ENCODE results near the gene DCK.
"Not testable (repeated sequence)": the region's sequence is repeated elsewhere in the genome, so short reads cannot be mapped to it uniquely, and the experiment has no call there.

DCK gene

DNA sequence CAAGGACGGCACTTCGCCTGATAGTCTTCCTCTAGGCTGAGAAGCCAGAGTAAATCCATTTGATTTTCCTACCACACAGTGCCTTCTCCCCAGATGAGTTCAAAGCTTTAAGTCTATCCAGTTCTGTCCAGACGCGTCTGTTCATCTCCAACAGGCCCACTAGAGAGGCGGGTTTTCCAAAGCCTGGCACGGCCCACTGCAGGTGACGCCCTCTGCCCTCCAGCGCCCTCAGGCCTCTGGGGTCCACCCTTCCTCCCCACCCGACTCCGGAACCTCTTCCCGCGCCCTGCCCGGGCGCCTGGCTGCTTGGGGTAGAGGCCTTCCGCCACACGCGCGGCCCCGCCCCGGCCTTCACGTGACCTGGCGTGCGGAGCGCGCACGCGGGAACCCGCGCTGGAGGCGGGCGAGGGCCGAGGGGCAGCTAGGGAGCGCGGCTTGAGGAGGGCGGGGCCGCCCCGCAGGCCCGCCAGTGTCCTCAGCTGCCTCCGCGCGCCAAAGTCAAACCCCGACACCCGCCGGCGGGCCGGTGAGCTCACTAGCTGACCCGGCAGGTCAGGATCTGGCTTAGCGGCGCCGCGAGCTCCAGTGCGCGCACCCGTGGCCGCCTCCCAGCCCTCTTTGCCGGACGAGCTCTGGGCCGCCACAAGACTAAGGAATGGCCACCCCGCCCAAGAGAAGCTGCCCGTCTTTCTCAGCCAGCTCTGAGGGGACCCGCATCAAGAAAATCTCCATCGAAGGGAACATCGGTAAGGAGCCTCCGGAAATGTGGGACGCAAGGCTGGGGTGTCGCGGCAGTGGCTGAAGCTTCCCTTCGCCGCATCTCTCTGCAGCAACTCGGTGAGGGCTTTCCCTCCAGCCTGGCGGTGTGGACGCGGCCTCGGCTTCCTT, at the start of gene DCK:
Gene DCK (plus strand): TSS at position 469 of the 888 bp plus-strand sequence. CDS start 187 bp downstream, at position 656.
- peak; percentile 75 for DNase-seq

- no peak for DNase-seq
Measured at GRCh38 chr4:70945046-70945445, 48.4 kb upstream of the DCK start.

DNA sequence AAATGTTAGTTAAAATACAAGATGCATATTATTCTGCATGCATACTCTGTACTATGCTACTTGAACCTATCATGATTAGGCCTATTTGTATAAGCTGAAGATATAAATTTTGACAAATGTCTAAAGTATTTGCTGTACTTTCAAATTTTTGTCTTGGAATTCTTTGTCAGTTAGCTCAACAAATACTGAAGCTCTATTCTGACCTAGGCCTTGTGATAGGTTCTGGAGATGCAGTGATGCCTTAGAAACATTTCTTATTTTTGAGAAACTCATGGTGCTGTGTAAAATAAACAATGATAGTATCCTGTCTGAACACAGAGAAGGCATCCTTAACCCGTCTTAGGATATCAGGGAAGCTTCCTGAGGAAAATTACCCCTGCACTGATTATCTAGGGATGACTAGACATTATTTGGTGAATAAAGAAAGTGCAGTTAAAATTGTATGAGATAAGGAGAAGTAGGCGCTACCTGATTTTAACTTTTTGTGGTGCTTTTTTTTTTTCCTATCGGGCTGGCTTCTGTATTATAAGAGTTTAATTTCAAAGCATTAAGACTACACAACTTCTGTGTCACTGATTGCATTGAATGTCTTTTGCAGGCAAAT, 47.9 kb upstream of the DCK start:
- DNase-seq, result no peak

DNA sequence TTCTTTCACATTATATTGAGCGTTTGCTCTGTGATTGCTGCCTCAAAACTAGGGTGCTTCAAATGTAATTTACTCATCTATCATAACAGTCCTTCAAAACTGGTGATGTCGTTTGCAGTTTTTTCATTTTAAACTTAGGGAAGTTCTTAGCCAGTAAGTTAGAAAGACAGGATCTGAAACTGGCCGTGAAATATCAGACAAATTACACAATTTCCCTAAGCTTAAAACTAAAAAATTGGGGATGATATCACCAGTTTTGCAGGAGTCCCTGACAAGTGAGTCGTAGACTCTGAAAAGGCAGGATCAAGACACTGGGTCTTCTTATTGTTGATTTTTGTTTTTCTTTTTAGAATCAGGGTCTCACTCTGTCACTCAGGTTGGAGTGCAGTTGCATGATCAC, 46.5 kb upstream of the DCK start:
- DNase-seq, result no peak

DNA sequence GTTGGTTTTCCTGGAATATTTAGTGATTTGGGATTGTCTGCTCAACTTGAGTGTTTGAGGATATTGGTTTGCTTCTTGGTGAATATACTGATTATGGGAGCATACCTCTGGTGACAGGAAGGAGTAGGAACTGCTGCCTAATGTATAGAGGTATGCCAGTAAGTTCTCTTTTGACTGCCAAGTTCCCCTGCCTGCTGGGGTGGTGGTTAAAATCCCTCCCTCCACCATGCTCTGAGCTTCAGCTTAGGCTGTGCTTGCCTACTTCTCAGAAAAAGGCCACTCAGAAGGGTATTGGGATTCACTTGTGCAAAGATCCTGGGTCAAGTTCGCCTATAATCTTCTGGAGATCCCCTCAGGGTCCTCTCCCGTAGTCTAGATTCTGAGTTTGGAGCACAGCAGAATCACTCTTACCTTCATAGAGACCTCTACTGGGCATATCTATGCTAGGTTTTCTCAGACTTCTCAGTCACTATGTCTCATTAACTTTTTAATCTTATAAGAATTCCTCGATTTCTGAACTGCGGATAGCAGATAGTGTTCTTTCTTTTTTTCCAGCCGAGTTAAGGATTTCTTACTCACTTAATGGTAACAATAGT, 44.7 kb upstream of the DCK start:
- no peak for DNase-seq

- DNase-seq, result no peak
Measured at GRCh38 chr4:70954032-70954431, 39.4 kb upstream of the DCK start.

DNA sequence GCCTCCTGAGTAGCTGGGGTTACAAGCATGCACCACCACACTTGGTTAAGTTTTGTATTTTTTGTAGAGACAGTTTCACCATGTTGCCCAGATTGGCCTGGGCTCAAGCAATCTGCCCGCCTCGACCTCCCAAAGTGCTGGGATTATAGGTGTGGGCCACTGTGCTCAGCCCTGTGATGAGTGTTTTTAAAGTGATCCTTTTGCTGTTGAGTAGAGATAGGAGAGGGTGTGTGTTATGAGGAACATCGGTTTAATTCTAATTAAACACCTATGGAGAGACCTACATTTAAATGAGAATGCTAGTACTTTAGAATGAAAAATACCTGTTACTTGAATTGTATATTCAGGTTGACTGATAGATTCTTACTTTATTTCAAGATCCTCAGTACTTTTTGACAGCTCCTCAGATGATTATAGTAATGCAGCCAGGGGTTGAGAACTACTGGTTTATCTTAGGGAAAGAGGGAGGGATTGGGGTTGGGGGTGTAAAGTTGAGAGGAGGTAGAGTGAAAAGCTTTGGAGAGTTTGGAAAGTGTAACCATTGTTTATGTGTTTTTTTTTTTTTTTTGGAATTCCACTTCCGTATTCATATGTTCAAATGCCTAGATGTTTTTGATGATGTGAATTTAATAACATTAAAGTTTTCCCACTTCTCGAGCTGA, 36.8 kb upstream of the DCK start:
- DNase-seq, result no peak

DNA sequence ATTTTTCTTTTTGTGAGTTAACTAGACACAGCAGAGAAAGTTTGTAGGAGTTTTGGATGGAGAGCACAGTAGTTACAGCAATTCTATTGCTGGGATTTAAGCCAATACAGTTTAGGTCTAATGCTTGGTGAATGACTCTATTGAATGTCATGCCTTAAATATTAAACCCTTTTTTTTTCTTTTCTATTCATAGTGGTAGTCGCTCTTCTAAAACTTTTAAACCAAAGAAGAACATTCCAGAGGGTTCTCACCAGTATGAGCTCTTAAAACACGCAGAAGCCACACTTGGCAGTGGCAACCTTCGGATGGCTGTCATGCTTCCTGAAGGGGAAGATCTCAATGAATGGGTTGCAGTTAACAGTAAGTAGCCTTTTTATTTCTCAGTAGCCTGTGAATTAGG, 34.8 kb upstream of the DCK start:
- DNase-seq, result no peak

DNA sequence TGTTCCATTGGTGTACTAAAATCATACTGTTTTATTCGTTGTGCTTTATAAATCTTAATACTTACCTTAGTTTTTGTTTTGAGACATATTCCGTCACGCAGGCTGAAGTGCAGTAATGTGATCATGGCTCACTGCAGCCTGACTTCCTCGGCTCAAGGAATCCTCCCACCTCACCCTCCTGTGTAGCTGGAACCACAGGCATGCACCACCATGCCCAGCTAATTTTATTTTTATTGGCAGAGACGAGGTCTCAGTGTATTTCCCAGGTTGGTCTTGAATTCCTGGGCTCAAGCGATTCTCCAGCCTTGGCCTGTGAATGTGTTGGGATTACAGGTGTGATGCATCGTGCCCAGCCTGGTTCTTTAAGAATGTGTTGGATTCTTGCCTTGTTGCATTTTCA, 24.4 kb upstream of the DCK start:
- DNase-seq, result no peak

- DNase-seq, result no peak
Measured at GRCh38 chr4:70976252-70976651, 17.2 kb upstream of the DCK start.

- DNase-seq, result no peak
Measured at GRCh38 chr4:70979445-70980008, 13.9 kb upstream of the DCK start.

- DNase-seq, result no peak
Measured at GRCh38 chr4:70980196-70980595, 13.3 kb upstream of the DCK start.

- no peak for DNase-seq
Measured at GRCh38 chr4:70984106-70984505, 9.3 kb upstream of the DCK start.

GRCh38 chr4:70984589-70984988, 8.9 kb upstream of the DCK start:
- no peak for DNase-seq

- DNase-seq, result no peak
Measured at GRCh38 chr4:70991596-70991995, 1.9 kb upstream of the DCK start.

GRCh38 chr4:70992391-70992881, 1.0 kb upstream of the DCK start:
- peak; percentile 9 for DNase-seq

- no peak for DNase-seq
Measured at GRCh38 chr4:70994069-70994366, 569 bp downstream of the DCK start.

- no peak for DNase-seq
Measured at GRCh38 chr4:70994387-70995099, 1.1 kb downstream of the DCK start.

- DNase-seq, result no peak
Measured at GRCh38 chr4:70996018-70996360, 2.5 kb downstream of the DCK start.

DNA sequence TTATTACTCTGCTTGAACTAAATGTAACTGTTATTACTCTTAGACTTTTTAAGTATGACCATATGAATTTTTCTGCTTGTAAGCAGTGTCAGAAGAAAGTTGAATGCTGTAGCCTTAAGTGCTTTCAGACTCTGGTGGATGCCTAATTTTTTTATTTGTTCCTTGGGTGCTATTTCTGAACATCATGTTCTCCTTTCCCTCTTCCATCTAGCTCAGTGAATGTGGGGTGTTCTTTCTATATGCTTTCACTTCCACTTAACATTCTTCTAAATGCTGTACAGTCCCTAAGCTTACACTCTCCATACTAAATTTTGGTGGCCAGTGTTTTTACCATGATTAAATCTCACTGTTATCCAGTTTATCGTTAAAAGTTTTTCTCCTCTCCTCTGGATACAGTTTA, 3.6 kb downstream of the DCK start:
- DNase-seq, result no peak

- no peak for DNase-seq
Measured at GRCh38 chr4:70997546-70997945, 4.1 kb downstream of the DCK start.

GRCh38 chr4:70999639-71000038, 6.2 kb downstream of the DCK start:
- DNase-seq, result not testable (repeated sequence)

DNA sequence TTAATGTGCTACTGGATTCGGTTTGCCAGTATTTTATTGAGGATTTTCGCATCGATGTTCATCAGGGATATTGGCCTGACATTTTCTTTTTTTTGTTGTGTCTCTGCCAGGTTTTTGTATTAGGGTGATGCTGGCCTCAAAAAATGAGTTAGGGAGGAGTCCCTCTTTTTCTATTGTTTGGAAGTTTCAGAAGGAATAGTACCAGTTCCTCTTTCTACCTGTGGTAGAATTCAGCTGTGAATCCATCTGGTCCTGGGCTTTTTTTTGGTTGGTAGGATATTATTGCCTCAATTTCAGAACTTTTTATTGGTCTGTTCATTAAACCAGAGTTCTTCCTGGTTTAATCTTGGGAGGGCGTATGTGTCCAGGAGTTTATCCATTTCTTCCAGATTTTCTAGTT, 7.9 kb downstream of the DCK start:
- DNase-seq, result not testable (repeated sequence)

Measured in NCI-H1105 (cell line).